GM13977 (cell line): ENCODE measurements around the gene TULP4.

Experiments
- DNase-seq: peaks from one replicate; pipeline ENCODE4 v3.0.0; 2012; ENCODE audit warnings: low spot score
- CTCF ChIP-seq: IDR thresholded peaks from 2 replicates; pipeline ENCODE4 v1.5.1; 2012; ENCODE audit warnings: mild to moderate bottlenecking, control low read depth; ENCODE audit not compliant: insufficient read depth; ENCODE audit errors: extremely low read depth, missing control alignments
- in situ Hi-C: fragments of 300-500 bp; cut with MboI; formaldehyde crosslinking; loops from one replicate; pipeline ENCODE4 v1.12.0; 2022; ENCODE audit warnings: low sequenced_read_pairs, low pct_unique_long_range_greater_than_20kb, mixed read lengths, inconsistent platforms; ENCODE audit not compliant: unreplicated experiment

The TULP4 gene

GRCh38 chr6:158361961-158362669 is 49.9 kb downstream of the TULP4 start:
- TF ChIP-seq CTCF: no peak
- in situ Hi-C loops: no loop called here
- DNase-seq: no peak

GRCh38 chr6:158366363-158366762 is 54.1 kb downstream of the TULP4 start:
- no peak for DNase-seq
- TF ChIP-seq CTCF: no peak
- in situ Hi-C loops: no loop called here

- in situ Hi-C loops: no loop called here
- TF ChIP-seq CTCF: no peak
- no peak for DNase-seq
Measured at GRCh38 chr6:158367816-158368215, 55.6 kb downstream of the TULP4 start.

- in situ Hi-C loops: no loop called here
- no peak for TF ChIP-seq CTCF
- no peak for DNase-seq
Measured at GRCh38 chr6:158369241-158369640, 57.0 kb downstream of the TULP4 start.

GRCh38 chr6:158370805-158371204 is 58.5 kb downstream of the TULP4 start:
- DNase-seq: no peak
- in situ Hi-C loops: no loop called here
- no peak for TF ChIP-seq CTCF

- in situ Hi-C loops: no loop called here
- DNase-seq: no peak
- TF ChIP-seq CTCF: no peak
Measured at GRCh38 chr6:158371261-158371660, 59.0 kb downstream of the TULP4 start.
